ENCODE data around the gene HLCS.

HLCS gene

DNA sequence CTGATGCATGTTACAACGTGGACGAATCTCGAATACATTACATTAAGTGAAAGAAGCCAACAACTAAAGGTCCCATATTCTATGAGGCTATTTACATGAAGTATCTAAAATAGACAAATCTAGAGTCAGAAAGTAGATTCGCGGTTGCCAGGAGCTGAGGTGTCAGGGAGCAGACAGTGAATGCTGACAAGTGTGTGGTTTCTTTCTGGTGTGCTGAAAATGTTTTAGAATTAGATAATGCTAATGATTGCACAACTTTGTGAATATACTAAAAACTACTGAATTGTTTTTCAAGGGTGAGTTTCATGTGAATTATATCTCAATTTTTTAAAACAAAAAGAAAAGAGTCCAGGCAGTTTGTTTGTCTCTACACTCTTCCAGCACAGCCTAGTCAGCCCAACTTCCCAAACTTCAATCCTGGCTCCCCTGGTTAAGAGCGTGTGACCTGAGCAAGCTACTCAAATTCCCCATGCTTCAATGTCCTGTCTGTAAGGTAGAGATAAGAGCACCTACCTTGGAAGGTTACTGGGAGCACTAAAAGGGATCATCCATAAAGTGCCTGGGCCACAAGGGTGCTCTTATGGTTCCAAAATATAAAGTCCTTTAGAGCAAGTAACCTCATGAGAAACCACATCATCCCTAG is 20.9 kb downstream of the HLCS start:
- no peaks in the 10 kb centered on the region for H4K20me1 ChIP-seq (ENCODE audit: insufficient read depth, low read length)
- H3K9me3 ChIP-seq (replicated peaks; ENCODE audit: insufficient read depth, low read length), result no peaks in the 10 kb centered on the region
- no peaks in the 10 kb centered on the region for H3K27me3 ChIP-seq (replicated peaks; ENCODE audit: insufficient read depth, low read length)
- no peaks in the 10 kb centered on the region for H3K79me2 ChIP-seq (ENCODE audit: low read length)
- no peak overlapping the region for H3K9ac ChIP-seq (ENCODE audit: low read length)
- DNase-seq, result peak; percentile 83
- peak overlapping the region; percentile 15; the same call in 1 of the 2 replicates for H3K27ac ChIP-seq (ENCODE audit: low read length)
- TF ChIP-seq EZH2 (optimal IDR thresholded peaks at IDR 0.05; ENCODE audit: low read depth, low read length) (no peak), EZH2phosphoT487 (IDR thresholded peaks at IDR 0.05; ENCODE audit: low read length) (no peak)
- TF ChIP-seq, protein P1, sequence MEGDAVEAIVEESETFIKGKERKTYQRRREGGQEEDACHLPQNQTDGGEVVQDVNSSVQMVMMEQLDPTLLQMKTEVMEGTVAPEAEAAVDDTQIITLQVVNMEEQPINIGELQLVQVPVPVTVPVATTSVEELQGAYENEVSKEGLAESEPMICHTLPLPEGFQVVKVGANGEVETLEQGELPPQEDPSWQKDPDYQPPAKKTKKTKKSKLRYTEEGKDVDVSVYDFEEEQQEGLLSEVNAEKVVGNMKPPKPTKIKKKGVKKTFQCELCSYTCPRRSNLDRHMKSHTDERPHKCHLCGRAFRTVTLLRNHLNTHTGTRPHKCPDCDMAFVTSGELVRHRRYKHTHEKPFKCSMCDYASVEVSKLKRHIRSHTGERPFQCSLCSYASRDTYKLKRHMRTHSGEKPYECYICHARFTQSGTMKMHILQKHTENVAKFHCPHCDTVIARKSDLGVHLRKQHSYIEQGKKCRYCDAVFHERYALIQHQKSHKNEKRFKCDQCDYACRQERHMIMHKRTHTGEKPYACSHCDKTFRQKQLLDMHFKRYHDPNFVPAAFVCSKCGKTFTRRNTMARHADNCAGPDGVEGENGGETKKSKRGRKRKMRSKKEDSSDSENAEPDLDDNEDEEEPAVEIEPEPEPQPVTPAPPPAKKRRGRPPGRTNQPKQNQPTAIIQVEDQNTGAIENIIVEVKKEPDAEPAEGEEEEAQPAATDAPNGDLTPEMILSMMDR (IDR thresholded peaks at IDR 0.05; ENCODE audit: low read length), result no peak
- no peaks in the 10 kb centered on the region for H3K36me3 ChIP-seq (replicated peaks; ENCODE audit: insufficient read depth, low read length)
- H3F3A ChIP-seq (ENCODE audit: insufficient read depth, low read length), result peaks cover 8% of the 10 kb centered on the region; the same call in 1 of the 2 replicates
- peak overlapping the region; percentile 35 for H3K4me2 ChIP-seq (ENCODE audit: low read depth, low read length)
- H2AFZ ChIP-seq (ENCODE audit: low read length), result no peak overlapping the region
- peaks cover 5% of the 10 kb centered on the region for H3K4me1 ChIP-seq (ENCODE audit: low read length)
- H3K9me2 ChIP-seq (replicated peaks; ENCODE audit: insufficient read depth, low read length), result no peaks in the 10 kb centered on the region
- H3K4me3 ChIP-seq (ENCODE audit: low read length), result no peak overlapping the region

DNA sequence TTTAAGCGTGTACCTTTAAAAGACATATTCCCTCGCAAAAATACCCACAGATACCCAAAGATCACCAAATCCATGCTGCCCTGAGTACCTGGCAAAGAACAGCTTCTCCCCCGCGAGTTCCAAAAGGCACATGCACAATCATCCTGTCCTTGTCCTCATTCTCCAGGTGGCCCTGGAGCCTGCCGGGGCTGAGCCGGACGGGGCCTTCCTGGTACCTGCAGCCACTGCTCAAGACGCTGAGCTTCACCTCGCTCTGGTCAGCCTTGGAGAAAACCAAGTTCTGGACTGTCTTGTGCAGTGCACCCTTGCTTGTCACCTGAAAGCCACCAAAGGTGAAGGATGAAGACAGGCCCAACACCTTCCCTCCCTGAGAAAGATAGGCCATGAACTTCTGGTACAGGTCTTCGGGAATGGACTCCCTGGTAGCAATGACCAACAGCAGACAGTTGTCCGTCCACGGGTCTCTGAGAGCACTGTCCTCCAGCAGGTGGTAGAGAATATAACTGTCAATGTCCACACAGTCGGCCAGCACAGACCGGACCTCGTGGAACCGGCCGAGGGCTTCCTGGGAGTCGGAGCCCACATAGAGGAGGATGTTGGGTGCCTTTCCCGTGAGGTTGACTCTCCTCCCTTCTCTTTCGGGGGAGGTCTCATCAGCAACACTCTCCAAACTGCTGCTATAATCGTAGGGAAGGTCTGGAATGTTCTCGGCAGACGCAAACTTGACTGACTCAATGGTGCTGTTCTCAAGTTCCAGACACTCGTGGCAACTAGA is 29.9 kb downstream of the HLCS start:
- Histone ChIP-seq H3K4me1 (ENCODE audit: low read length) (no peaks in the 10 kb centered on the region), H3K27me3 (replicated peaks; ENCODE audit: insufficient read depth, low read length) (no peaks in the 10 kb centered on the region), H2AFZ (ENCODE audit: low read length) (no peak overlapping the region), H3K9me3 (replicated peaks; ENCODE audit: insufficient read depth, low read length) (no peaks in the 10 kb centered on the region), H3K27ac (ENCODE audit: low read length) (no peak overlapping the region), H3K4me2 (ENCODE audit: low read depth, low read length) (no peak overlapping the region), H3F3A (ENCODE audit: insufficient read depth, low read length) (no peaks in the 10 kb centered on the region), H3K4me3 (ENCODE audit: low read length) (no peak overlapping the region), H3K36me3 (replicated peaks; ENCODE audit: insufficient read depth, low read length) (no peaks in the 10 kb centered on the region), H4K20me1 (ENCODE audit: insufficient read depth, low read length) (no peaks in the 10 kb centered on the region), H3K79me2 (ENCODE audit: low read length) (no peaks in the 10 kb centered on the region), H3K9me2 (replicated peaks; ENCODE audit: insufficient read depth, low read length) (no peaks in the 10 kb centered on the region), H3K9ac (ENCODE audit: low read length) (no peak overlapping the region)
- DNase-seq, result no peak
- TF ChIP-seq EZH2 (optimal IDR thresholded peaks at IDR 0.05; ENCODE audit: low read depth, low read length), result no peak
- TF ChIP-seq, protein P1 (IDR thresholded peaks at IDR 0.05; ENCODE audit: low read length), result no peak
- no peak for TF ChIP-seq EZH2phosphoT487 (IDR thresholded peaks at IDR 0.05; ENCODE audit: low read length)

DNA sequence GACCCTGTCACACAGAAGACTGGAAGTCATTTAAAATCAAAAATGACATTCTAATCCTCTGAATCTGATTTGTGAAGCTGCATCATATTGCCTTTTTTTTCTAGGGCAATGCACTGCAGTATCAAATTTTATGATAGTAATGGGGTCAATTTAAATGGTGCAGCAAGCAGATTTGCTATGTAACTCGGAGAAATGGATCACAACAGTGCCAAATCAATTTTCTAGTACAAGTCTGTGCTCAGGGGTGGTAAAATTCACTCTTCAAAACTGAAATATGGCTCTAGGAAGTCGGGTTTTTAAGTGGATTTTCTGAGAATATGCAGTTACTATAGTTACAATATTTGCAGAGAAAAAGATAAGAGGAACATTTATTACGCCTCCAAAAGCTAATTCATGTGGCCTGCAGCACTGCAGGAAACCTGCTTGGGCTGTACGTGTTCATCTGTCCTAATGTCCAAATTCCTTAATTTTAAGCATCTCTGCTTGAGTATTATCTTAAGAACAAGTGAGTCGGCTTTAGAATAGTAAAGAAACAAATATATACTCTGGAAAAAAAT is 31.5 kb downstream of the HLCS start:
- Histone ChIP-seq H3K4me3 (ENCODE audit: low read length) (no peak overlapping the region), H3K4me1 (ENCODE audit: low read length) (no peaks in the 10 kb centered on the region), H3K4me2 (ENCODE audit: low read depth, low read length) (no peak overlapping the region), H3K9me3 (replicated peaks; ENCODE audit: insufficient read depth, low read length) (no peaks in the 10 kb centered on the region), H3K9me2 (replicated peaks; ENCODE audit: insufficient read depth, low read length) (no peaks in the 10 kb centered on the region), H3K9ac (ENCODE audit: low read length) (no peak overlapping the region), H3F3A (ENCODE audit: insufficient read depth, low read length) (no peaks in the 10 kb centered on the region), H3K79me2 (ENCODE audit: low read length) (no peaks in the 10 kb centered on the region), H3K36me3 (replicated peaks; ENCODE audit: insufficient read depth, low read length) (no peaks in the 10 kb centered on the region), H3K27me3 (replicated peaks; ENCODE audit: insufficient read depth, low read length) (no peaks in the 10 kb centered on the region), H3K27ac (ENCODE audit: low read length) (no peak overlapping the region), H4K20me1 (ENCODE audit: insufficient read depth, low read length) (no peaks in the 10 kb centered on the region), H2AFZ (ENCODE audit: low read length) (no peak overlapping the region)
- DNase-seq, result no peak
- TF ChIP-seq, protein P1 (IDR thresholded peaks at IDR 0.05; ENCODE audit: low read length), result no peak
- TF ChIP-seq EZH2phosphoT487 (IDR thresholded peaks at IDR 0.05; ENCODE audit: low read length), result no peak
- TF ChIP-seq EZH2 (optimal IDR thresholded peaks at IDR 0.05; ENCODE audit: low read depth, low read length), result no peak
